GM21447 (cell line): ENCODE results near the gene ZNF385A.

Experiments used
- ATAC-seq: cut with Tn5 transposase; IDR thresholded peaks from one replicate; pipeline ENCODE4 v1.9.1; 2021; ENCODE audit not compliant: unreplicated experiment

ZNF385A gene

GRCh38 chr12:54376596-54376995, 7.9 kb downstream of the ZNF385A start:
- no peak for ATAC-seq

GRCh38 chr12:54375259-54375579, 9.3 kb downstream of the ZNF385A start:
- no peak for ATAC-seq

- no peak for ATAC-seq
These were observed 9.8 kb downstream of the ZNF385A start for GRCh38 chr12:54374562-54375258.

- ATAC-seq = no peak
These were observed 10.6 kb downstream of the ZNF385A start for GRCh38 chr12:54373649-54374561.

GRCh38 chr12:54372113-54372806, 12.3 kb downstream of the ZNF385A start:
- ATAC-seq = no peak

GRCh38 chr12:54371328-54372112, 13.0 kb downstream of the ZNF385A start:
- no peak for ATAC-seq

GRCh38 chr12:54370171-54370730, 14.3 kb downstream of the ZNF385A start:
- no peak for ATAC-seq

GRCh38 chr12:54369597-54370131, 14.9 kb downstream of the ZNF385A start:
- no peak for ATAC-seq

- peak; percentile 78 for ATAC-seq
These were observed 15.6 kb downstream of the ZNF385A start for GRCh38 chr12:54368709-54369596.

GRCh38 chr12:54368025-54368708, 16.4 kb downstream of the ZNF385A start:
- no peak for ATAC-seq

GRCh38 chr12:54364413-54364812, 20.1 kb downstream of the ZNF385A start, which contains the start of gene GPR84:
Gene GPR84, minus strand, starts transcription at chr12:54364486. Its CDS starts 635 bp downstream, at chr12:54363851.
- peak; percentile 46 for ATAC-seq

GRCh38 chr12:54363618-54364017, 20.9 kb downstream of the ZNF385A start:
- no peak for ATAC-seq

- ATAC-seq = no peak
These were observed 21.5 kb downstream of the ZNF385A start for GRCh38 chr12:54363047-54363446.

GRCh38 chr12:54360717-54361456, 23.6 kb downstream of the ZNF385A start:
- ATAC-seq = no peak

- ATAC-seq = no peak
These were observed 24.7 kb downstream of the ZNF385A start for GRCh38 chr12:54359762-54360351.

- peak; percentile 97 for ATAC-seq
These were observed 25.4 kb downstream of the ZNF385A start for GRCh38 chr12:54358945-54359761.
